Activated gamma-delta T cell treated with Interleukin-2 at 50 U/mL for 16 hours (primary cell): Measurements from ENCODE around the gene SMIM44.
"Not testable (repeated sequence)": the region's sequence is repeated elsewhere in the genome, so short reads cannot be mapped to it uniquely, and the experiment has no call there.

Experiments used
- DNase-seq: peaks from one replicate; pipeline ENCODE4 v3.0.0-alpha.2; 2020

The SMIM44 gene

DNA sequence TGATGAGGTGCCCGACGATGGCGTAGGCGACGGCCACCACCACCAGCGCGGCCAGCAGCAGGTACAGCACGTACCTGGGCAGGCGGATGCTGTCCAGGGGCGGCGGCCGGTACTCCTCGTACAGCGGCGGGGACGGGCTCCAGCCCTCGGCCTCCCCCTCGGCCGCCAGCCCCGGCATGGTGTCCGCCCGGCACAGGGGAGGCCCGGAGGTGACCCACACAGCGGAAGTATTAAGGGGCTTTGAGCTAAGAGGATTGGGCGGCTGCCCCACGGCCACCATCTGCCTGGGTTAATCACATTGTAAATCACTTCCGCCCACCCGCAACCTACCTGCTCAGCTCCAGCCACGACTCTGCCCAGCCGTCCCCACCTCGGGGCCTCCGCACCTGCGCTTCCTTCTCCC lies at the start of gene SMIM44:
SMIM44 (minus strand) TSS at position 216 of the 403 bp plus-strand sequence; CDS start at position 178, 38 bp downstream.
- no peak for DNase-seq

GRCh38 chr19:3533033-3533432 lies 49.8 kb upstream of the SMIM44 start:
- no peak for DNase-seq

DNA sequence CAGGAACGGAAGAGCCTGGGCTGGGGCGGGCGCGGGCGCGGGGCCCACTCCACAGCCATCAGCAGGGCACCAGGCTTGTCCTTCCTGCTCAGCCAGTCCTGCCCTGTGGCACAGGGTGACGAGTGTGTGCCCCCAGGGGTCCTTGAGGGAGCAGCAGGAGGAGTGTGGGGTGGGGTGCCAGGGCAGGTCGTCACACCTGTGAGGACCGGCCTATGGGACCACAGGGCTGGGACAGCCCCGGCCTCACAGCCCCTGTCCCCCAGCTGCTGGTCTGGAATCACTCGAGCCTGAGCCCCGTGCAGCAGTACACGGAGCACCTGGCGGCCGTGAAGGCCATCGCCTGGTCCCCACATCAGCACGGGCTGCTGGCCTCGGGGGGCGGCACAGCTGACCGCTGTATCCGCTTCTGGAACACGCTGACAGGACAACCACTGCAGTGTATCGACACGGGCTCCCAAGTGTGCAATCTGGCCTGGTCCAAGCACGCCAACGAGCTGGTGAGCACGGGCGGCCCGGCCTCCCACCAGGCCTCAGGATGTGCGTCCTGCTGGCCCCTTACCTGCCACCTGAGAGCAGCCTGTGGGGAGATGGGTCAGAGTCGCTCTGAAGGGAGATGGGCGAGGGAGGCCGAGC lies 49.0 kb upstream of the SMIM44 start:
- no peak for DNase-seq

- DNase-seq: no peak
Measured at GRCh38 chr19:3531716-3532115, 48.5 kb upstream of the SMIM44 start.

DNA sequence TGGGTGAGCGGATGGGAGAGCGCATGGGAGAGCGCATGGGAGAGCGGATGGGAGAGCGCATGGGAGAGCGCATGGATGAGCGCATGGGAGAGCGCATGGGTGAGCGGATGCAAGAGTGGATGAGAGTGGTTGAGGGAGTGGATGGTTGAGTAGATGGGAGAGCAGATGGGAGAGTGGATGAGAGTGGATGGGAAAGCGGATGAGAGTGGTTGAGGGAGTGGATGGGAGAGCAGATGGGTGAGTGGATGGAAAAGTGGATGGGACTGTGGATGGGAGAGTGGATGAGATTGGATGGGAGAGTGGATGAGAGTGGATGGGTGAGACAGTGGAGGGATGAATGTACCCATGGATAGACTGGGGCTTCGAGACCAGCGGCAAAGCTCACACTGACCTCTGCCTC lies 47.1 kb upstream of the SMIM44 start:
- DNase-seq: no peak

DNA sequence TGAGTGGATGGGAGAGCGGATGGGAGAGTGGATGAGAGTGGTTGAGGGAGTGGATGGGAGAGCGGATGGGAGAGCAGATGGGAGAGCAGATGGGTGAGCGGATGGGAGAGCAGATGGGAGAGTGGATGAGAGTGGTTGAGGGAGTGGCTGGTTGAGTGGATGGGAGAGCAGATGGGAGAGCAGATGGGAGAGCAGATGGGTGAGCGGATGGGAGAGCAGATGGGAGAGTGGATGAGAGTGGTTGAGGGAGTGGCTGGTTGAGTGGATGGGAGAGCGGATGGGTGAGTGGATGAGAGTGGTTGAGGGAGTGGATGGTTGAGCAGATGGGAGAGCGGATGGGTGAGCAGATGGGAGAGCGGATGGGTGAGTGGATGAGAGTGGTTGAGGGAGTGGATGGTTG lies 46.1 kb upstream of the SMIM44 start:
- not testable (repeated sequence) for DNase-seq

GRCh38 chr19:3528539-3529211 lies 45.4 kb upstream of the SMIM44 start:
- no peak for DNase-seq

DNA sequence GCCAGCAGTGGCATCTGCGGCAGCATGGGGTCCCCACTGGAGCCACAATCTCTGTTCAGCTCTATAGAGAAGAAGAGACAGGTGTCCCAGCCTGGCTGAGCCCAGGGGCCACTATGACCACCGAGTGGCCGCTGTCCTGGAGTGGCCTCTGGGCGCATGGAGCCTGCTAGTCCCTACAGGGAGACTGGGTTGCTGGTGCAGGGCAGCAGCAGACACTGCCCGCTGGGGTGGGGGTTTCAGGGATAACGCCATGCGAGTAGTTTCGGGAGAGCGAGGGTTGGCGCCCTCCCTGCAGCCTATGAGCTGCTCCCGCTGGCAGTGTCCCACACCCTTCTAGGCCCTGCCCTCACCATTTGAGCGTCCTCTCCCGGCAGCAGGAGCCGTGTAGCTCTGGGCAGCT lies 44.8 kb upstream of the SMIM44 start:
- DNase-seq: no peak

GRCh38 chr19:3527238-3527910 lies 44.1 kb upstream of the SMIM44 start:
- no peak for DNase-seq

DNA sequence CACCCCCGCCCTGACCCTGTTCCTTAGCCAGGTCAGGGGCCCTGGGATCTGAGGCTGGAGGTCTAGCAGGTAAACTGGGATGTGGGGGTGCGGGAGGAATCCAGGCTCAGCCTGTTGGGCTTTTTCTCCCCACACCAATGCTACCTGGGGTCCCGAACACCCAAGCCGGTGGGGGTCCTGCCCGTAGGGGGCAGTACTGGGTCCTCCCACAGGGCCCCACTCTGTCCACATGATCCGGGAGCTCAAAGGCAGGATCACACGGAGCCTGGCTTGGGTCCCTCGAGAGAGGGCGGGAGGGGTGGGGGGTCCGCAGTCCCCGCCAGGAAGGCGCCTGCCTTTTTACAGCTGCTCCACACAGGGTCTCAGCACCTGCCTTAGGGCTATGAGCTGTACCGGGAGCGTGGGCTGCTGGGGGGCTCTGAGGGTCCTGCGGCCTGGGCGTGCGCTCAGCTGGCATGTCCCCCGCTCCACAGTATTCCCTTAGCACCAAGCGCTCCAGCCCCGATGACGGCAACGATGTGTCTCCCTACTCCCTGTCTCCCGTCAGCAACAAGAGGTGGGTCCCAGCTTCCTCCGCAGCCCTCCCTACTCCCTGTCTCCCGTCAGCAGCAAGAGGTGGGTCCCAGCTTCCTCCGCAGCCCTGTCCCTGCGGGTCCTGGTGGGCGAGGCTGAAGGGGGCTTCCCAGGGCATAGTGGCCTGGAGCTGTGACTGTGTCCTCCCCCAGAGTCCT lies 43.4 kb upstream of the SMIM44 start:
- no peak for DNase-seq

DNA sequence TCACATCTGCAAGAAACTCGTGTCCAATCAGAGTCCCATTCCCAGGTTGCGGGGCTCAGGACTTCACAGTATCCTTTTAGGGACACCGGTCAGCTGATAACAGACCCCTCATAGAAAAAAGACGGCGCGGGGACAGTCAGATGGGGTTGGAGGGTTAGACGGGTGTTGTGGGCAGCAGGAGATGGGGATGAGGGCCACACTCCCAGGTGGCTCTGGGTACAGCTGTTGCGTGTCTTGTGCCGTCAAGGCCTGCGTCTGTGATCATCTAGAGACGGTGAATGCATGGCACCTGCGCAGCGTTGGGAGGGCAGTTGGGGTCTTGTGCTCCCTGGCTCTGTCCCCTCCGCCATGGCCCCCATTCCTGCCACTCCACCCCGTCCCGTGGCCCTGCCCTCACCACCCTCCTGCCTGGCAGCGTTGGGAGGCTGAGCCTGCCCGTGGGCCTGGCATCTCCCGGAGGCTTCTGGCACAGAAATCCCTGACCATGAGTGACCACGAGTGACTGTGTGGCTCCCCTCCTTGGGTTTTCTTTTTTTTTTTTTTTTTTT lies 41.7 kb upstream of the SMIM44 start:
- DNase-seq: no peak

GRCh38 chr19:3524078-3524842 lies 41.0 kb upstream of the SMIM44 start:
- DNase-seq: no peak

DNA sequence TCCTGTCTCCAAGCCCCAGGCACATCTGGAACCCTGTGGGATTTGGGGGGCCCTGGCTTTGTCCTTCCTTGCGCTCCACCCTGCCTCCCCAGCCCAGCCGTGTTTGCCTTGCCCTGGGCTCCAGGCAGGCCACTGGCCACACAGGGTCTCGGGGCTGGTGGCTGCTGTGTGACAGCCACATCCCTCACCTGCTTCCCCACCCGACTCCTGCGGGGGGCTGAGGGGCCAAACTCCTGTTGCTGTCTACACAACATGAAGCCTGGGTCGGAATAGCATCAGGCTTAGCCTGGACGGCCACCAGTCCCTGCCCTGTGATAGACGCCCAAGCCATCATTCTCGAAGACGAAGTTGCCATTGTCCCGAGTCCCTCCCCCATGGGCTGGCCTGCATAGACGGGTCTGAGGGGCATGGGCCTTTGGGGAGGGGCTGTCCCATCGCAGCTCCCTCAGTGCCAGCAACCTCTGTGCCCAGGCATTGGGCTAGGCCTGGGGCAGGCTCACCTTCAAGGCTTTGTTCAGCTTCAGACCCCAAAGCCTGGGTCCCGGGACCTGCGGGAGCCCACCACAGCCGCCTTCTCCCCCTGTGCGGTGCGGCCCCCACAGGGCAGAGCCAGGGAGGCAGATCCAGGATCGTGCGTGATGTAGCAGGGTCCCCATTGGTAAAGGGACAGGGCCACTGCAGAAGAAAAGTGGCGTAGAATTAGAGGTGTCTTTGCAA lies 40.3 kb upstream of the SMIM44 start:
- no peak for DNase-seq

DNA sequence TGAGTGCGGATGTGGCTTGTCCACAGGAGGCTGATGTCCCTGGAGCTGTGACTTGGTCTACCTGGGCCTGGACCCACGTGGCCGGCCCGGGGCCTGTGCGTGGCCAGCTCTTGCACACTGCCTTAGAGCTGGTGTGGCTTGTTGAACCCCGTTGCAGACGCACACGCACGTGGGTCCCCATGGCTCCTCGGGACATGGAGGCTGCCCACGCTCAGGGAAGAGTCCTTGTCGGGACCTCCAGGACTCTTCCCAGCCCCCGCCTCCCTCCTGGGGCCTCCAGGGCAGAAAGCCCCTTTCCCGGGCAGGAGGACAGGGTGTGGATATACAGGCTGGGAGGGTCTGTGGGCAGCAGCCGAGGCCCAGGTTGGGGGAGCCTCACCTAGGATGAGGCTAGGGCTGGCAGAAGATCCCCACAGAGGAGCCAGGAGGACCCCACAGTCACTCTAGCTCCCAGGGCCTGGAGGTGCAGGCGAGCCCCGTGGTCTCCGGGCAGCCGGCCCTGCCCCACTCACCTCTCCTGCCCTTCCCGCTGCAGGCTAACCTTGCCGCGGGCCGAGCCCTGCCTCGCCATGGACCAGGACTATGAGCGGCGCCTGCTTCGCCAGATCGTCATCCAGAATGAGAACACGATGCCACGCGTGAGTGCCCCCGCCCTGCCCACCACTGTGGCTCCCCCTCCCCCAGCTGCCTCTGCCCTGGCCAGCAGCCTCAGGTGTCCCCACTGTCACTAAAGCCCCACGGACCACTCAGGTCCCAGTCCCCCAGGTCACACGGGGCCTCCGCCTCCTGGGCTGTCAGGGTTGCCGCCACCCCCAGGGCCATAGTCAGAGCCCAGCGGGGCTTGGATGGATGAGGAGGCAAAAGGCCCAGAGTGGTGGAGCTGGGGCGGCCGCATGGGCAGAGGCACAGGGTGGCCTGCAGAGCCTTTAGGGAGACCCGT lies 39.5 kb upstream of the SMIM44 start:
- no peak for DNase-seq

DNA sequence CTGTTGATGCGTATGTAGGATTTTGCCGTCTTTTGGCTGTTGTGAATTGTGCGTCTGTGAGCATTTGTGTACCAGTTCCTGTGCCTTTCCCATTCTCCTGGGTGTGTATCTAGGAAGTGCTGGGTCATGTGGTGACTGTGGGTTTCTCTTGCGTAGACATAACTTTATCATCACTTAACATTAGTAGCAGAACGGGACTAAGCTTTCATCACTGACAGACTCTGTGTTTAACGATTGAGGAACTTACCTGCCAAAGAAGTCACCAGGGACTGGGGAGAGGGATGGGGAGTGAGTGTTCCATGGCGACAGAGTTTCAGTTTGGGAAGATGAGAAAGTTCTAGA lies 37.8 kb upstream of the SMIM44 start:
- DNase-seq: no peak

- no peak for DNase-seq
Measured at GRCh38 chr19:3520166-3521103, 37.2 kb upstream of the SMIM44 start.

DNA sequence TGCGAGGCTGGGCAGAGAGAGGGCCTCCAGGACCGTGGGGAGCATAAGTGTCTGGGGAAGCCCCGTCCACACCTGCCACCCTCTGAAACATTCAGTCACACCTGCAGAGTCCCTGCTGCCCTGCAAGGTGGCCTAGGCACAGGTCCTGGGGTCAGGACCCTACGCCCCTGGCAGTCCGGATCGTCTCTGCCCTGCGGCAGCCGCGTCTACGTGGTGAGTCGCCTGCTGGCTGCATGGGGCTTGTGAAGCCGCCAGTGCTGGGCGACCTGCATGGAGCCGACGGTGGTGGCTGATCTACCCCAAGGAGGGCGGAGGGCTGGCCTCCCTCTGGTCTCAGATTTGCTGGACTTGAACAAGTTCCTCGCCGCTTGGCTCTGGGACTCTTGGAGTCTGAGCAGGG lies 35.9 kb upstream of the SMIM44 start:
- DNase-seq: no peak

- no peak for DNase-seq
Measured at GRCh38 chr19:3518659-3519058, 35.4 kb upstream of the SMIM44 start.

GRCh38 chr19:3518255-3518654 lies 35.0 kb upstream of the SMIM44 start:
- no peak for DNase-seq

GRCh38 chr19:3517638-3518037 lies 34.4 kb upstream of the SMIM44 start:
- DNase-seq: no peak
